Stimulated activated CD8-positive, alpha-beta memory T cell treated with anti-CD3 and anti-CD28 coated beads, Interleukin-15, amount 100 ng/mL, for 1 hour (primary cell): ENCODE measurements around the gene KREMEN2.
A peak's percentile ranks its signal among the peaks of the same experiment; 100 is the strongest.
"Not testable (repeated sequence)": the region's sequence is repeated elsewhere in the genome, so short reads cannot be mapped to it uniquely, and the experiment has no call there.

Experiments
- DNase-seq: peaks from one replicate; pipeline ENCODE4 v3.0.0-alpha.2; 2020; ENCODE audit warnings: low read depth

The KREMEN2 gene, protein sequence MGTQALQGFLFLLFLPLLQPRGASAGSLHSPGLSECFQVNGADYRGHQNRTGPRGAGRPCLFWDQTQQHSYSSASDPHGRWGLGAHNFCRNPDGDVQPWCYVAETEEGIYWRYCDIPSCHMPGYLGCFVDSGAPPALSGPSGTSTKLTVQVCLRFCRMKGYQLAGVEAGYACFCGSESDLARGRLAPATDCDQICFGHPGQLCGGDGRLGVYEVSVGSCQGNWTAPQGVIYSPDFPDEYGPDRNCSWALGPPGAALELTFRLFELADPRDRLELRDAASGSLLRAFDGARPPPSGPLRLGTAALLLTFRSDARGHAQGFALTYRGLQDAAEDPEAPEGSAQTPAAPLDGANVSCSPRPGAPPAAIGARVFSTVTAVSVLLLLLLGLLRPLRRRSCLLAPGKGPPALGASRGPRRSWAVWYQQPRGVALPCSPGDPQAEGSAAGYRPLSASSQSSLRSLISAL

DNA sequence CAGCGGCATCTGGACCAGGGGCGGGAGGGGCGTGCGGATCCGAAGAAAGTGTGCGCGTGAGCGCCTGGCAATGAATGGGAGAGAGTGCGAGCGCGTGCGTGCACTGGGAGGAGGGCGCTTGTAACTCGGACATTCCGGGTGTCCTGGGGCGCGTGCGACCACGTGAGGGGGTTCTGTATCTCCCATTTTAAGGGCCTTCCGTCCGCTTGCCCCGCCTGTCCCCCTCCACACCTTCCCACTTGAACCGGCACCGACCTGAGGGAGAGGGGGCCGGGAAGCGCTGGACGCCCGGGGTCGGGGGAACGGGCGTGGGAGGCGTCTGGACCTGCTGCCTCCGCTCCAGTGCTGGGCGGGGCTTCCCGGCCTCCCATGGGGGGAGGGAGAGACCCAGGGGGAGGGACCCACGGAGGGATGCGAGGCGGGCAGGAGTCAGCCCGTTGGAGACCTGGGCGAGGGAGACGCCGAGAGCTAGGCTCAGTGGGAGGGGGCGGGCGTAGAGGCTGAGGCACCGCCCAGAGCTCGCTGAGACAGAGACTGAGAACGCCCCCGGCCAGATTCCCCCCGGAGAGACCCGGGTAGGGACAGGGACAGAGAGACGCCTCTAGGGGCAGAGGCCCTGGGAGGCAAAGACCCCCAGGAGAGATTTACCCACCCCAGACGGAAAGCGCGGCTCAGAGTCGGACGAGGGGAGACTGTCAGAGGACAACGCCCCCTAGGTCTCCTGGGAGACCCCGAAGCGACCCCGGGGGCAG is at the start of gene KREMEN2:
Gene KREMEN2 (plus strand): TSS at position 553 of the 752 bp plus-strand sequence. CDS start 246 bp downstream, outside the sequence.
- DNase-seq: no peak

DNA sequence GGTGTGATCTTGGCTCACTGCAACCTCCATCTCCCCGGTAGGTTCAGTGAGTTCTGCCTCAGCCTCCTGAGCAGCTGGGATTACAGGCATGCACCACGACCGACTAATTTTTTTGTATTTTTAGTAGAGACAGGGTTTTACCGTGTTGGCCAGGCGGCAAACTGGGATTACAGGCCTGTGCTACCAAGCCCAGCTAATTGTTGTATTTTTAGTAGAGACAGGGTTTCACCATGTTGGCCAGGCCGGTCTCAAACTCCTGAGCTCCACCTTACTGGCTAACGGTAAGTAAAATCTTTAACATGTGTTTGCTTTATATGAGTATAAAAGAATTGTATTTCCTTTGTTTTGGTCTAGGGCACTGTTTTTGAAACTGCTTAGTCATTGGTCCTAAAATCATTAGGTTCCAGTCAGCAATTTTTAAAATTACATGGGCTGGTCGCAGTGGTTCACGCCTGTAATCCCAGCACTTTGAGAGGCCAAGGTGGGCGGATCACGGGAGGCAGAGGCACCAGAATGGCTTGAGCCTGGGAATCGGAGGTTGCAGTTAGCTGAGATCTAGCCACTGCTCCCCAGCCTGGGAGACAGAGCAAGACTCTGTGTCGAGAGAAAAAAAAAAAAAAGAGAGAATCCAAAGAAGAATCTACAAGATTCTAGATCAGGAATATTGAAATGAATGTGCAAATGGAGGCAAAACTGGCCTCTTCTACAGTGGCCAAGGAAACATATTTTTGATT is 48.7 kb upstream of the KREMEN2 start:
- no peak for DNase-seq

DNA sequence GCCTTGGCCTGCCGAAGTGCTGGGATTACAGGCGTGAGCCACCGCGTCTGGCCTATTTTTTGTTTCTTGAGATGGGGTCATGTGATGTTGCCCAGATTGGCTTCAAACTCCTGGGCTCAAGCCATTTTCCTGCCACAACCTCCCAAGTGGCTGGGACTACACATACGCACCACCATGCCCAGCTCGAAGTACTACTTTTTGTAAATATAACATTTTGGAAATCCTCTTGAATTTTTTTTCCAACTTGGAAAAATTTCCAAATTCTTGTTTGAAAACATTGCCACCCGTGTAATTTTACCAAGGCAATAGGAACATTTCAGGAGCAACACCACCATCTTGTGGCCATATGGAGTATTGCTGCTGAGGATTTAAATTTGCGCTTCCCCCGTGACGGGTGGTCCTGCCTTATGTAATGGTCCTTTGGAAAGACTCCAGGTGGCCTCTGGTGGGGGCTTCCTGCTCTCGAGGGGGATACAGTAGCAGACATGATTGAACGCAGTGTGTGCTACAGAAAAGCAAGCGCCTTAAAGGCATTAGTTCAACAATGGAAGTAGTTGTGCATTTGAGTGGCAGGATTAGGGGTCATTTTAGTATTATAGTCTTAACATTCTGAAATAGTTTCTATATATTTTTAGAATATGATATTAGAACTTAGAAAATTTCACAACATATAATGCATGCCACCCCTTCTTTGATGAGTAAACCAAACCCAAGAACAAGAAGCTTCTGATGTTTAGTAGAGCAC is 44.4 kb upstream of the KREMEN2 start:
- peak; percentile 40 for DNase-seq

DNA sequence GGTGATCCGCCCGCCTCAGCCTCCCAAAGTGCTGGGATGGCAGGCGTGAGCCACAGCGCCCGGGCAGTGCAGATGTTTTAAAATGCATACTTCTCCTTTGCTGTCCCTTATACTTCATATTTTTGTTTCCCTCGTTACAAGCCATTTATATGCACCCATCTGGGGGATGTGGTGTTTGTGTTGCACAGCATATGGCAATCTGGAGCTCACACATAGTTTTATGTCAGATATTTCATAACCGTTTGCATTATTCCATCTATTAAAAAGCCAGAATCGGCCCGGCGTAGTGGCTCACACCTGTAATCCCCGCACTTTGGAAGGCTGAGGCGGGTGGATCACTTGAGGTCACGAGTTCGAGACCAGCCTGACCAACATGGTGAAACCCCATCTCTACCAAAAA is 40.6 kb upstream of the KREMEN2 start:
- DNase-seq: no peak

DNA sequence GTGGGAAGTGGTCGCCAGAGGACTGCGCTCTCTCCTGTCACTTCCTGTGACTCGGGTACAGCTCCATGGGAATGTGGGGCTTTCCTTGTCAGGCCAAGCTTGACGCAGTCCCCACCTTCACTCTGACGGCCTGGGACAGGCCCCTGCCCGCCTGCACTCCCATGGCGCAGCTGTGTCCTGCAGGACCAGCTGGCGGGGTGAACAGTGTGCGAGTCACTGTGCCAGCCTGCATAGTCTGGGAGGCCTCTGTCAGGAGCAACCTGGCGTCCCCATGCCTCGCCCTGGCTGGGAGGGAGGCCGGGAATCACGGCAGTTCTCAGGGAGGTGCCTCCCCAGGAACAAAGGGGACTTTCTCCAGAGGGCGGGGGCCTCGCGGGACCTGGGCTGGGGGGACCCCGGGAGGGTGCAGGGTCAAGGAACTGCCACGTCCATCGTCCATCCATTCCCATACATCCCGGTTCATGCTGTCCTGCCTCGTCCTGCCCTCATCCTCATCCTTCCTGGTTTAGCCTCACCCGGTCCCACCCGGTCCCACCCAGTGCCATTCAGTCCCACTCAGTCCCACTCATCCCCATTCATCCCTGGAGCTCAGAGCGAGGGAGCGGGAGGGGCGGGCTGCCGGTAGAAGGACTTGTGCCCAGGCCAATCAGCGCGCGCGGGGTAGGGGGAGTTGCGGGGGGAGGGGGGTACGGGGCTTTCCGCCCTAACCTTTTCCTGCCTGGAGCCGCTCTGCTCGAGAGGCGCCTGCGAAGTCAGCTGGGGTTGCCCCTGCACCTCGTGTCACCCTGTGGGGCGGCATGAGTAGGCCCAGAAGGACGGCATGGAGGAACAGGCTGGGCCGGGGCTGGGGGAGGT is 38.9 kb upstream of the KREMEN2 start:
- no peak for DNase-seq

DNA sequence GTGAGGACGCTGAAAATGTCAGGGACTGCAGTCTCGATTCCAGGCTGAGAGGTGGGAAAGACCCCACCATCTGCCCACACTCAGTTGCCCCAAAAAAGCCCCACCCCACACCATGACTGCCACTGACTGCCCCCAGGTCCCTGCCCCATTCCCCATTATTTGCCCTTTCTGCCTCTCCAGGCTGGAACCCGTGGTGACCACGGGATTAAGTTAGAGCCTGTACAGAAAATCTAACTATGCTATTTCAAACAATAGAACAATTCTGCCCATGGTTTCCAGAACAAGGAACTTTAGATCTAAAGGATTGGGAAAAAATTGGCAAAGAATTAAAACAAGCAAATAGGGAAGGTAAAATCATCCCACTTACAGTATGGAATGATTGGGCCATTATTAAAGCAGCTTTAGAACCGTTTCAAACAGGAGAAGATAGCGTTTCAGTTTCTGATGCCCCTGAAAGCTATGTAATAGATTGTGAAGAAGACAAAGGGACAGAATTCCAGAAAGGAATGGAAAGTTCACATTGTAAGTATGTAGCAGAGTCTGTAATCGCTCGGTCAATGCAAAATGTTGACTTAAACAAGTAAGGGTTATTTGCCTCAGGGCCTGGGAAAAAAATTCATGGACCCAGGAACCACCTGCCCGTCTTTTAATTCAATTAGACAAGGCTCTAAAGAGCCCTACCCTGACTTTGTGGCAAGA is 38.0 kb upstream of the KREMEN2 start:
- DNase-seq: no peak

DNA sequence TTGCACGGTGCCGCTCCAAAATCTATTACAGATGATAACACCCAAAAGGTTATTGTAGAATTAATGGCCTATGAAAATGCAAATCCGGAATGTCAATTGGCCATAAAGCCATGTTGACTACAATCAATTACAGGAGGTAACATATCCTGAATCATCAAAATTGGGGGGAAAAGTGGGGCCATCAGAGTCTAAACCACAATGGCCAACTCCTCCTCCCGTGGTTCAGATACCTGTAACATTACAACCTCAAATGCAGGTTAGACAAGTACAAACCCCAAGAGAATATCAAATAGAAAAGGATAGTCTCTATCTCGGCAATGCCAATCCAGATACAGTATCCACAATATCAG is 37.5 kb upstream of the KREMEN2 start:
- DNase-seq: no peak

DNA sequence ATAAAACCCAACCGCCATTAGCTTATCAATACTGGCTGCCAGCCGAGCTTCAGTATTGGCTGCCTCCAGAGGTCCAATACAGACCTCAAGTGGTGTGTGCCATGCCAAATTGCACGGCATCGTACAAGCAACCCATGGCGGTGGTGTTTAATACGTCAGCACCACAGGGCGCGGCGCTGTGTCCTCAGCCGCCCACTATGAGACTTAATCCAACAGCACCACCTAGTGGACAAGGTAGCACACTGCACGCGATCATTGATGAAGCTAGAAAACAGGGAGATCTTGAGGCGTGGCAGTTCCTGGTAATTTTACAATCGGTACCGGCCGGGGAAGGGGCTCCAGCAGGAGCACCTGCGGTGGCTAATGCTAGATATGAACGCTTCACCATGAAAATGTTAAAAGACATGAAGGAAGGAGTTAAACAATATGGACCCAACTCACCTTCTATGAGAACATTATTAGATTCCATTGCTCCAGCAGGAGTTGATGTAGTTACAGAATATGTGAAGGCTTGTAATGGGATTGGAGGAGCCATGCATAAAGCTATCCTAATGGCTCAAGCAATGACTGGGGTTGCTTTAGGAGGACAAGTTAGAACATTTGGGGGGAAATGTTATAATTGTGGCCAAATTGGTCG is 36.9 kb upstream of the KREMEN2 start:
- DNase-seq: peak; percentile 82

DNA sequence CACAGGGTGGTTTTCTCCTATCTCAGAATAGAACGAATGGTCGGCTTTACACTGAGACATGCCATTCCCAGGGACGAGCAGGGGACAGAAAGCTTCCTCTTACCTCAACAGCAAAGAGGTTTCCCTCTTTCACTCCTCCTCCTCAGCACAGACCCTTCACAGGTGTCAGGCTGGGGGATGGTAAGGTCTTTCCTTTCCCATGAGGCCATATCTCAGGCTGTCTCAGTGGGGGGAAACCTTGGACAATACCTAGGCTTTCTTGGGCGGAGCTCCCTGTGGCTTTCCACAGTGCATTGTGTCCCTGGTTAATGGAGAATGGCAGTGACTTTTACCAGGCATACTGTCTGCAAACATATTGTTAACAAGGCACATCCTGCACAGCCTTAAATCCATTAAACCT is 35.9 kb upstream of the KREMEN2 start:
- not testable (repeated sequence) for DNase-seq

DNA sequence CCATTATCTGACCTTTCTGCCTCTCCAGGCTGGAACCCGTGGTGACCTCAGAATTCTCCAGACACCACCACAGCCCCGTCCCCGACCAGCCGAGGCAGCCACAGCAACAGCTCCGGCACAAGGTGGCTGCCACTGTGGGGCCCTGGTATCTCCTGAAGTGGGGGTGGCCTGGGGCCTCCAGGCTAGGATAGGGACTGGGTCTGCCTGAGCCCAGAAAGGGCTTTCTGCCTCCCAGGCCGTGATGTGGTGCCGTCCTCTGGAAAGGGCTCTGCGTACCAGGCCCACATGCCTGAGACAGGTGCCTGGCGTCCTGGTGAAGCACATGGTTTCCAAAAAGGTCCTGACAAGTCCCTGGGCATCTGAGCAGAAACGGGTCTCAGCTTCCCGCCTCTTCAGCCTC is 35.3 kb upstream of the KREMEN2 start:
- DNase-seq: no peak

DNA sequence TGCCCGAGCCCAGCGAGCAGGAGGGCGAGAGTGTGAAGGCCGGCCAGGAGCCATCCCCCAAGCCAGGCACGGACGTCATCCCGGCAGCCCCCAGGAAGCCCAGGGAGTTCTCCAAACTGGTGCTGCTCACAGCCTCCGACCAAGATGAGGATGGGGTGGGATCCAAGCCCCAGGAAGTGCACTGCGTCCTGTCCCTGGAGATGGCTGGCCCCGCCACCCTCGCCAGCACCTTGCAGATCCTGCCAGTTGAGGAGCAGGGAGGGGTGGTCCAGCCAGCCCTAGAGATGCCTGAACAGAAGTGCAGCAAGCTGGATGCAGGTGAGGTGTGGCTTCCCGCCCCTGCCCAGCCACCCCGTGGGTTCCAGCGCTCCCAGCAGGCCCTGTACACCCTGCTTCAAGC is 34.4 kb upstream of the KREMEN2 start:
- no peak for DNase-seq

DNA sequence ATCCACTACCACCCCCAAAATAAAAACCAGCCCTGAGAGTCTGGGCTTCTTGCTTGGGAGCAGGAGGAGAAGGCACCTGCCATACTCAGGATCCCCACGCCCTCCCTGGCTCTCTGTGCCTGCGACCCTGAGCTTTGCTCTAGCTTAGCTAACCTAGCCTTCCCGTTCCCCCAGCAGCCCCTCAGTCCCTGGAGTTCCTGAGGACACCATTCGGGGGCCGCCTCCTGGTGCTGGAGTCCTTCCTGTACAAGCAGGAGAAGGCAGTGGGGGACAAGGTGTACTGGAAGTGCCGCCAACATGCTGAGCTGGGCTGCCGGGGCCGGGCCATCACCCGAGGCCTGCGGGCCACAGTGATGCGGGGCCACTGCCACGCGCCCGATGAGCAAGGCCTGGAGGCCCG is 33.8 kb upstream of the KREMEN2 start:
- DNase-seq: no peak

DNA sequence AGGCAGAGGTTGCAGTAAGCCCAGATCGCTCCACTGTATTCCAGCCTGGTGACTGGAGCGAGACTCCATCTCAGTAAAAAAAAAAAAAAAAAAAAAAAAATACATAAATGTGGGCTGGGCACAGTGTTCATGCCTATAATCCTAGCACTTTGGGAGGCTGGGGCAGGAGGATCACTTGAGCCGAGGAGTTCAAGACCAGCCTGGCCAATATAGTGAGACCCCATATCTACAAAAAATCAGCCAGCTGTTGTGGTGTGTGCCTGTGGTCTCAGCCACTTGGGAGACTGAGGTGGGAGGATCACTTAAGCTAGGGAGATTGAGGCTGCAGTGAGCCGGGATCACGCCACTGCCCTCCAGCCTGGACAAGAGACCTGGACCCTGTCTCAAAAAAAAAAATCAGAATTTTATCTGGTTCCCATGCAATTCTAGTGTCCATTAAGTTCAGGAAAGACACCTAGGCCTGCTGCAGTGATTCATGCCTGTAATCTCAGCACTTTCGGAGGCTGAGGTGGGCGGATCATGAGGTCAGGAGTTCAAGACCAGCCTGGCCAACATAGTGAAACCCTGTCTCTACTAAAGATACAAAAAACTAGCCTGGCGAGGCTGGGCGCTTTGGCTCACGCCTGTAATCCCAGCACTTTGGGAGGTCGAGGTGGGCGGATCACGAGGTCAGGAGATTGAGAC is 32.7 kb upstream of the KREMEN2 start:
- not testable (repeated sequence) for DNase-seq

DNA sequence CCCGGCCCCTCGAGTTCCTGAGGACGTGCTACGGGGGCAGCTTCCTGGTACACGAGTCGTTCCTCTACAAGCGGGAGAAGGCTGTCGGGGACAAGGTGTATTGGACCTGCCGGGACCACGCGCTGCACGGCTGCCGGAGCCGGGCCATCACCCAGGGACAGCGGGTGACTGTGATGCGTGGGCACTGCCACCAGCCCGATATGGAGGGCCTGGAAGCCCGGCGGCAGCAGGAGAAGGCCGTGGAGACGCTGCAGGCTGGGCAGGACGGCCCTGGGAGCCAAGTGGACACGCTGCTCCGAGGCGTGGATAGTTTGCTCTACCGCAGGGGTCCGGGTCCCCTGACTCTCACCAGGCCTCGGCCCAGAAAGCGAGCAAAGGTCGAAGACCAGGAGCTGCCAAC is 30.9 kb upstream of the KREMEN2 start:
- DNase-seq: no peak

DNA sequence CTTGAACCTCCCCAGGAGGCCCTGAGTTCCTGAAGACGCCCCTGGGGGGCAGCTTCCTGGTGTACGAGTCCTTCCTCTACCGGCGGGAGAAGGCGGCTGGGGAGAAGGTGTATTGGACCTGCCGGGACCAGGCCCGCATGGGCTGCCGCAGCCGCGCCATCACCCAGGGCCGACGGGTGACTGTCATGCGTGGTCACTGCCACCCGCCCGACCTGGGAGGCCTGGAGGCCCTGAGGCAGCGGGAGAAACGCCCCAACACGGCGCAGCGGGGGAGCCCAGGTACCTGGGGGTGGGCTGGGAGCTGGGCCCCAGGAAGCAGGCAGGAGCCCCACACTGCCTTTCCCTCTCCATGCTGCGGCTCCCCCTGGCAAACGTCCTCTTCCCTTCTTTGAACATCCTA is 30.4 kb upstream of the KREMEN2 start:
- DNase-seq: no peak

DNA sequence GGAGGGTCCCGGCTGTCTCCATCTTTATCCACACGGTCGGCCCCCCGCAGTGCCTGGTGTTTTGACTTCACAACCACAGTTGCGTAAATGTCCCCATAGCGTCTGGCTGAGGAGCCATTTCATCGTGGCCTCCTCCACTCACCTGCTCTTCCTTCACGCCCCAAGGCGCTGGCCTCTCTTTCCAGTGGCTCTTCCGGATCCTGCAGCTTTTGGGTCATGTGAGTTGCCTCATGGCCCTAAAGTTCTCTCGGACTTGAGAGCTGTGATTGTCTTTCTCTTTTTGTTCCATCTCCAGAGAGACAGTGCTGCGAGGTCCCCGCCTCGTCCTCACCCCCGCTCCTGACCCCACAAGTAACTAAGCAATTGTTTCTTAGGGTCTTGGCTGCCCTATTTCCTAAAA is 29.6 kb upstream of the KREMEN2 start:
- no peak for DNase-seq

DNA sequence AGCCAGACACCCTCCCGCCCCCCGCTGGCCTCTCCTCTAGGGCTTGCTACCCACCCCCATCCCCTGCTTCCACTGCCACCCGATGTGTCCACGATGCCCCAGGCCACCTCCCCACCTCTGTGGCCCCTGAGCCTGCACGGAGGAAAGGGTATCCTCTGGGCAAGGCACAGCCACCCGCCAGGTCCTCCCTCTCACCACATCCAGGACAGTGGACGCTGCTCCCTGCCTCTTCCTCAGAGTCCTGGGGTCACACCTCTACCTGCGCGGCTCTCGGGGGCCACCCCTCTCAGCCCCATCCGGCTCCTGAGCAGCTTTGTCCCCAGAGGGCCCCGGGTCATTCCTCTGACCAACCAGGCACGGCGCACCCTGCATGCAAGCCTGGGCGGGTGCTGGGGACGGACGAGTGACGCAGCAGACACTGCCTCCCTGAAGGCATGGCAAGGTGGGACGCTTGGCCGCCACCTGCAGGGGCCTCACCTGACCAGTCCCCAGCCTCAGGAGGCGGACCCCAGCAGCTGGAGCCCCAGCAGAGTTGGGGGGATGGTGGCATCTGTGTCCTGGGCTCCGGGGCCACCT is 27.6 kb upstream of the KREMEN2 start:
- no peak for DNase-seq

DNA sequence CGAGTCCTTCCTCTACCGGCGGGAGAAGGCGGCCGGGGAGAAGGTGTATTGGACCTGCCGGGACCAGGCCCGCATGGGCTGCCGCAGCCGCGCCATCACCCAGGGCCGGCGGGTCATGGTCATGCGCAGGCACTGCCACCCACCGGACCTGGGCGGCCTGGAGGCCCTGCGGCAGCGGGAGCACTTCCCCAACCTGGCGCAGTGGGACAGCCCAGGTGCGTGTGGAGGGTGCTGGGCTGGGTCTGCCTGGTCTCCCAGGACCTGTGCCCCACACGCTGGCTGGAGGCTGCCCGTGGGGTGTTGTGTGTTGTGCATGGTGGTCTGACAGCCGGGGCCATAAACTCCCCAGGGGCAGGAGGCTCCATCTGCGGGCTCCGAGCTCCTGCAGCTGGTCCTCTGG is 26.9 kb upstream of the KREMEN2 start:
- no peak for DNase-seq

DNA sequence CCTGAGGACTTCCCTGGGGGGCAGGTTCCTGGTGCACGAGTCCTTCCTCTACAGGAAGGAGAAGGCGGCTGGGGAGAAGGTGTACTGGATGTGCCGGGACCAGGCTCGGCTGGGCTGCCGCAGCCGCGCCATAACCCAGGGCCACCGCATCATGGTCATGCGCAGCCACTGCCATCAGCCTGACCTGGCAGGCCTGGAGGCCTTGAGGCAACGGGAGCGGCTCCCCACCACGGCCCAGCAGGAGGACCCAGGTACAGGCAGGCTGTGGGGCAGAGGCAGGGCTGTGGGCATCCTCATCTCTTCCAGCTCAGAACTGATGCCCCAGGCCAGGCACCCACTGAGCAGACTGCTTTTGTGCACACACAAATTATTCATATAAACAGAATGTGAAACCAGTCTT is 25.9 kb upstream of the KREMEN2 start:
- DNase-seq: no peak
